Sciatic nerve (tissue), 2 donors: ENCODE measurements around the gene RBM17. TPM values are rescaled to one million over a fixed set of nuclear protein-coding genes. Genes with fewer than 3 reads are reported as not detected.
"Not testable (repeated sequence)": the region's sequence is repeated elsewhere in the genome, so short reads cannot be mapped to it uniquely, and the experiment has no call there.

Experiments
- ATAC-seq: fragments of 200-7000 bp; cut with Tn5 transposase; one replicate; pipeline ENCODE4 v1.9.1; 2020; ENCODE audit warnings: mild to moderate bottlenecking, moderate library complexity
- DNase-seq: peaks from one replicate; pipeline ENCODE4 v3.0.0-alpha.2; 2020; ENCODE audit warnings: low spot score
- intact Hi-C: fragments of 100-400 bp; cut with DNase I; formaldehyde crosslinking; loops from one replicate; pipeline ENCODE4 v1.14.2; 2022
- total RNA-seq: library from RNA; stranded (reverse); fragmentation: NEBNext Ultra II Directional; extraction: Animal tissue kit (Norgen Biotek cat#: 25700); gene quantifications from one replicate; pipeline ENCODE4 v1.2.1, GENCODE V29; 2021
- donor health status: DM: no; HTN: no; CAD: no.
- donor health status: DM: no; HTN: no; CAD: no.

RBM17 gene, protein sequence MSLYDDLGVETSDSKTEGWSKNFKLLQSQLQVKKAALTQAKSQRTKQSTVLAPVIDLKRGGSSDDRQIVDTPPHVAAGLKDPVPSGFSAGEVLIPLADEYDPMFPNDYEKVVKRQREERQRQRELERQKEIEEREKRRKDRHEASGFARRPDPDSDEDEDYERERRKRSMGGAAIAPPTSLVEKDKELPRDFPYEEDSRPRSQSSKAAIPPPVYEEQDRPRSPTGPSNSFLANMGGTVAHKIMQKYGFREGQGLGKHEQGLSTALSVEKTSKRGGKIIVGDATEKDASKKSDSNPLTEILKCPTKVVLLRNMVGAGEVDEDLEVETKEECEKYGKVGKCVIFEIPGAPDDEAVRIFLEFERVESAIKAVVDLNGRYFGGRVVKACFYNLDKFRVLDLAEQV
- 95.0 TPM for total RNA-seq

- ATAC-seq: peak; percentile 94
- peak; percentile 97 for DNase-seq
- intact Hi-C loops: no loop called here
Observed at GRCh38 chr10:6088721-6089333, at the start of gene RBM17. RBM17 (plus strand) TSS chr10:6089034; CDS start chr10:6097066, 8,032 bp downstream.

DNA sequence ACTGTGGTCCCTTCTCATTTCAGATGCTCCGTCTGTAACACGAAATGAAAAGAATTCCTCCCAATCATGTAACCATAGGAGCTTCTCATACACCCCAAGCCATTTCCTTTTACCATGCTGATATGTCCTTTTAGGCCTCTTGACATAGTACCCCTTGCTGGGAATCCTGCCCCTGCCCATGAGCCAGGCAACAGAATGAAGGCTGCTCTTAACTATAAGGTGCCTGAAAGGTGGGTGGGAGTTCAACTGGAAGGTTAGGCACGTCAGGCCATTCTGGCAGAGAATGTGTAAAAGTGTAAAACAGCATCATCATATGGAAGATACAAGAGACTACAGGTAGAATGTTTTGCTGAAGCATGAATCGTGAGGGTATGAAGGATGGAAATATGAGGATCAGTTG is 49.1 kb upstream of the RBM17 start:
- DNase-seq (peak; percentile 9), ATAC-seq (no peak)
- intact Hi-C loops: no loop called here

- intact Hi-C loops: no loop called here
- no peak for DNase-seq
Observed at GRCh38 chr10:6040205-6040604, 48.6 kb upstream of the RBM17 start.

GRCh38 chr10:6043377-6043776 is 45.5 kb upstream of the RBM17 start:
- DNase-seq, ATAC-seq, intact Hi-C loops: not testable (repeated sequence)

More at GRCh38 chr10:6040205-6040604, 48.6 kb upstream of the RBM17 start:
- ATAC-seq: no peak

DNA sequence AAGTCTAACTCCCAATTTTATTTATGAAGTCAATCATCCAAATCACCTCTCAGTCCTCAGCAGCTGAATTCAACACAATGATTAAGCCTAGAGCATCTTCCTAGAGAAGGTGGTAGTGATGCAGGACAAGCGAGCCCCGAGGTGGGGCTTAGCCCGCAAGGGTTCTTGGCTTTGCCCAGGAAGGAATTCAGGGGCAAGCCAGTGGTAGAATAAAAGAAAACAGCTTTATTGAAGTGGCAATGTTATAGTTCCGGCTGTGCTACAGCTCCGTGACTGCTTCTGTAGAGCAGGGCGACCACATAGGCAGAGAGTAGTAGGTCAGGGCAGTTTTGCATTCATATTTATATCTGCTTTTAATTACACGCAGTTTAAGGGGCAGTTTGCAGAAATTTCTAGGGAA is 44.8 kb upstream of the RBM17 start:
- DNase-seq (peak; percentile 9), ATAC-seq (no peak)
- intact Hi-C loops: no loop called here

GRCh38 chr10:6044751-6045313 is 44.0 kb upstream of the RBM17 start:
- intact Hi-C loops: no loop called here
- DNase-seq (peak; percentile 9), ATAC-seq (no peak)

DNA sequence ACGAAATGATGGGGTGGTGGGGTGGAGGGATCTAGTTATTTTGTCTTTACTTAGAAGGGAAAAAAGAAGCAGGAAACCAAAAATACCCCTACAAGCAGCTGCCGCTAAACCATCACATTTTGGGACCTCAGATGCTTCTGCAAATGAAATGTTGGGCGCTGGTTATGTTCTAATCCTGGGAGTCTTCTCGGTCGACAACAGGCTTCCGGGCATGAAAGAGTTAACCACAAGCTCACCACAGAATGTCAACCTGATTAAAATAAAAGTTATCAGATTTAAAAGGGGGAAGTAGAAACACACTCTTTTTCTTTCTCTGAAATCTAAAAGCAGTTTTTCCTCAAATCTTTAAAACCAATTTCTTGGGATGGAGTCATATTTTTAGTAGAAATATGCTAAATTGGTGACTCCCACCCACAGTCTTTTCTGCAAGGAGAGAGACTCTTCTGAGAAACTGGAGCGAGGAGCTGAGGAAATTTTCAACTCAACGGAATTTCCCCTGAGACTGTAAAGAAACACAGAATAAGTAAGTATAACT is 43.5 kb upstream of the RBM17 start:
- DNase-seq: no peak
- intact Hi-C loops: no loop called here
- no peak for ATAC-seq

- DNase-seq: no peak
- ATAC-seq: no peak
- intact Hi-C loops: no loop called here
Observed at GRCh38 chr10:6045878-6046772, 42.7 kb upstream of the RBM17 start.

DNA sequence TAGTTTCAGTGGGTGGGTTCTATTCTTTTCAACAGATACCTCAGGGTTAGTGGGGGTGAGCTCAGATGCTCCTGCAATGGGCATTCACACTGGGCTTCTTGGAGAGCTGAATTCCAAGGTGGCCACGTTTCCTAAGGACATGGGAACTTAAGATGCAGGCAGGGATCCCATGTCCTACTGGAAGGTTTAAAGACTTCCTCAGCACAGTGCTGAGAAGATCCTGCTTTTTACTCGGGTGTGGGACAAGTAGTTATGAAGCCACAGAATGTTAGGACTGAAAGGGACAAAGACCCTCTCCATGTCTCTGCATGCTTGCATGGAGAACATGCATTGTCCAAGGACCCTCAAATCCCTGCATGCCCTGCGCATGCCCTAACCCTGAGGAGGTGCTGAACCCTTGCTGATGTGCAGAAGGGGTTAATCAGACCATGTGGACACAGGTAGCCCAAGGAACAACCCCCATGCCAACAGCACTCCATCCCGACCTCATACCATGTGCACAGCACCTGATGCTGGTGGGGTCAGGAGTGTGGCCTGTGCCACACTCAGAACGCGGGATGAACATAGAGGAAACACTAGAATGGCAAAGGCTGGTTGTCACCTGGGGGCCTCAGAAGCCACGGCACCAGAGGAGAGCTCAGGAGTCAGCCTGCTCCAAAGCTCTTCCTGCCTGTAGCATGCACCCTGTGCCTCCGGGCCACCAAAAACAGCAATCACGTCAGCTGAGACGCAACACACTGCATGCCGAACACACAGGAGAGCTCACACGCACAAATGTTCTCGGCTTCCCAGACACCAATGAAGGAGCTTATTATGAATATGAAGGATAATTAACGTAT is 41.8 kb upstream of the RBM17 start:
- DNase-seq: no peak
- intact Hi-C loops: no loop called here
- no peak for ATAC-seq

DNA sequence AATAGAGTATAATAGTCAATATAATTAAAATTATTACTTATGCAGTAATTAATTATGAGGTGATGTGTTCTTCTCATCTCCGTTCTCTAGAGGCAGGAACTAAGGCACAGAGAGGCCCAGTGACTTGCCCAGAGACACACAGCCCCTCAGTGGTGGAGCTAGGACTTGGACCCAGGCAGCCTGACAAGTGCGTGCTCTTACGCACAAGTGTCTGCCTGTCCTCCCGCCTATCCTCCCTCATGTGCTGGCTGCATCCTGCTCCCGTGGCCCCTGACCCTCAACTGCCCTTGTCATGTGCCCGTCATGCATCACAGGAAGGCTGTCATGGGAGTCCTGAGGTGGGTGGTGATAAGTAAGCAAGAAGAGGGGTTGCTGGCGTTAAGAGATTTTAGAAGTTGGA is 41.0 kb upstream of the RBM17 start:
- ATAC-seq (no peak), DNase-seq (no peak)
- intact Hi-C loops: no loop called here

DNA sequence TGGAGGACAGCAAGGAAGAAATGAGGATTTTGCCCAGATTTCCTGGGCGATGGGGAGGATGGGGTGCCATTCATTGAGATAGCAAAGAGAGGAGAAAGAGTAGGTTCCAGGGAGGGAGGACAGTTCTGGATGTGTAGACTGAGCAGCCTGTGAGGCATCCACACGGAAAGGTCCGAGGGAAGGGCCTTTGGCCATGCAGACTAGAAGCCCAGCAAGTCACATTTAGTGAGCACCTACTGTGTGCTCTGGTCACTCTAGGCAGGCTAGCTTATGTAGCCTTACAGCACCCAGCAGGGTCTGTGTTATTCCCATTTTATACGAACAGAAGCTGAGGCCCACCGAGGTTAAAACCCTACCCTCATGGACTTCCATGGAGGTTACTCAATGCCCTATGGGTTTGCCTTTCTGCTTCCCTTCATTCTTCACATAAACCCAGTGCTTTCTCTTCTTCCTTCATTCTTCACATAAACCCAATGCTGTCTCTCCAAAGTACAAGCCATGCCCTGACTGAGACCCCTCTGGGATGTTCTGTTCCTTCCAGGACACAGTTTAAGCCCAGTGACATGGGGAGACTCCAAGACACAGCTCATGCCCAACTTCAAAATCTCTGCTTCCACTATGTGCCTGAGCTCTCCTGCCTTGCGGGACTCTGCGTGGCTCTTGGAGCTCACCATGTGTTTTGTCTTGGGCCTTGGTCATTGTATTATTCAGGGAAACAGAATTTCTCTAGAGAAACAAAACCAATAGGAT is 40.4 kb upstream of the RBM17 start:
- ATAC-seq: no peak
- DNase-seq: no peak
- intact Hi-C loops: no loop called here

GRCh38 chr10:6049031-6049400 is 39.8 kb upstream of the RBM17 start:
- ATAC-seq (no peak), DNase-seq (no peak)
- intact Hi-C loops: no loop called here

DNA sequence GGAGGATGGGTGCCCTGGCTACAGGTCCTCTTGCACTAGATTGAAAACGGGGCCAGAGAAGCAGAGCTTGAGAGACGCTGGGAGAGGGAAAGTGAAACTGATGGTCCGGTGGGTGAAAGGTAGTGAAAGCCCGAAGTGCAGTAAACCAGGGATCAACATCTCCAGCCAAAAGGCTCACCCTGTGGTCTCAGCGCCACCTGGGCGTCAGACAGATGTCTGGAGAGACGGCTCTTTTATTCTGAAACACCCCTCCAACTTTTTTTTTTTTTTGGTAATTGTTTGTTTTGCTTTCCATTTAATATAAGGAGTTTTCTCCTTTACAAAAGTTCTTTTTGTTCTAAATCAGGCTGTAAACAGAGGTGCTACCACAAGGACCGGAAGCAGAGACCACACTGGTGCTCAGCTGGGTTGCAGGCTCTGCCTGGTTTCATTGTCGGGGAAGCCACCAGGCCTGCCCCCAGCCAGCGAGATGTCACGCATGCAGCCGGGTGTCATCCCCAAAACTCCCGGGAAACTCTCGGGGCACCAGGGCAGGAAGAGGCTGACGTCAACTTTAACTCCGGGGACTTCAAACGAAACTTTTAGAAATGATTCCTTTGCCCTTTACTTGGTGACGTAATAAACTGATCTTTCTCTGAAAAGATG is 37.9 kb upstream of the RBM17 start:
- ATAC-seq (peak; percentile 91), DNase-seq (peak; percentile 74)
- intact Hi-C loops: no loop called here

DNA sequence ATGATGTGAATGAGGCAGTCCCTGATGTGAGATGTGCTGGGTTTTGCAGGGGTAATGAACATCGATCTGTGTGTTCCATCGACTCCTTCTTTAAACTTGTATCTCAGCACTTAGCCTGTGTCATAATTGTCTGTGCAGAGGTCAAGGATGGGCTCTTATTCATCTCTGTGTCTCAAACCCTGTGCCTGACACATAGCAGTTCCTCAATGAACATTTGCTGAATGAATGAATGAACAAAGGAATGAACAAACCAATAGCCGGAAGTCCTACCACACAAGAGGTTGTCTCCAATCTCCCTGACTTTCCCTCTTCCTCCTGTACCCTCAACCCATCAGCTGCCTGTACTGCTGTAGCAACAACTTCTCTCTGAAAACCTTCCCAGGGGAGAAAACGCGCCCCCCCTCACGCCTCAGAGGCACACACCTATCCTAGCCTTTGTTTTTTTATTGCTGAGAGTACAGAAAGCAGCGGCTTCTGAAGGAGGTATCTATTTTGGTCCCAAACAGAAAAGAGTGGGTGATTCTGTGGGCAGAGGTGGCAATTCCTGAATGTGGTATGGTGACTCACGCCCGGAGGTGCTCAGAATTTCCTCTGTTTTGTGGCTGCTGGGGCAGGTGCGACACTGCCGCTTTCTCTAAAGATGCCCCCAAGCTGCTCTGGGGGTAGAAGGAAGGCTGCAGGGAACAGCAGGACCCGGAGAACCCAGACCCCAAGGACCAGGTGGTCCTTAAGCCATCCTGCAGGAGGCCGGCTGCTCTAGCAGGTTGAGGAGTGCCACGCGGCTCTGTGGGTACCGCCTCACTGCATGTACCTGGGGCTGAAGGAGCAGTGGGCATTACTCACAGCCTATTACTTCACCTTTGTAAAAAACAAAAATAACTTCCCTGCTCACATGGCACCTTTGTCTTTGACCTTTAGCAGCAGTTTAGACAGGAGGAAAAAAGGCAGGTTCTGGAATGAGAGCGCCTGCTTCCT is 36.3 kb upstream of the RBM17 start:
- DNase-seq (no peak), ATAC-seq (no peak)
- intact Hi-C loops: no loop called here

- DNase-seq (no peak), ATAC-seq (no peak)
- intact Hi-C loops: no loop called here
Observed at GRCh38 chr10:6053303-6053702, 35.5 kb upstream of the RBM17 start.
